GM18507 (cell line): ENCODE measurements around the gene ABCA3.
"Not testable (repeated sequence)": the region's sequence is repeated elsewhere in the genome, so short reads cannot be mapped to it uniquely, and the experiment has no call there.

ENCODE experiments used
- DNase-seq: peaks from one replicate; pipeline ENCODE4 v3.0.0; 2011; ENCODE audit warnings: low read depth; ENCODE audit not compliant: insufficient read length; ENCODE audit errors: extremely low spot score
- FAIRE-seq: peaks from 2 replicates; lab custom pipeline; 2011; peaks lifted over from hg19 to GRCh38; lab: Jason Lieb, UNC

The ABCA3 gene

DNA sequence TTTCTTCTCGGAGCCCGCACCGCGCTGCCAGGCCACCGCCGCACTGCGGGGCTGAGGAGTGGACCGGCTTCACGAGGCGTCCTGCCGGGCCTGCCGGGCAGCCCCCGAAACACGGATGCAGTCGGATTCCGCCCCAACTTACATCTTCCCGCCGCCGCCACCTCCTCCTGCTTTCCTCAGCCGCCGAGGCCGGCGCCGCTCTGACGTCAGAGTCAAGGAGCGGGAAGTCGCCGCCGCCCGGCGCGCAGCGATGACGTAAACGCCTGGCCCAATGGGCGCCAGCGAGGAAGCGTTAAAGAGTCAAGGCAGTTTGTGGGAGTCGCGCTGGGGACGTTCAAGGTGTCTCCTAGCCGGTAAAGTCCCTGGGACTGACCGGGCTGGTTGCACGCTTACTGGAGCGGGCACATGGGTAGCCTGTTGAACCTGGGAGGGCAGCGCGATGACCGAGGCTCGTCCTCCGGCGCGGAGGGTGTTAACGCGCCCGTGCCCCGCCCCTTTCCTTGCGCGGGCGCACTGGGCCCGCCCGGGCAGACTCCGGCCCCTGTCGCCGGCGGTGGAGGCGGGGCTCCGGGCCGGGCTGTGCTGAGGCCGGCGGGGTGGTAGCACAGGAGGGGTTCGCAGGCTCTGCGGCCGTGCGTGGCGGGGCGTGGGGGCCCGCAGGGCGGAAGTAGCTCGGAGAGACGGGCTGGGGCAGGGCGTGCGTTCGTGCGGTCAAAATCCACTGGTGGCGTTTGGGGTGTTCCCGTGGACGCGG lies 72.4 kb downstream of the ABCA3 start, which contains the start of gene RNPS1:
Gene RNPS1, minus strand, starts transcription at position 214 of the 754 bp plus-strand sequence. CDS start 3,483 bp downstream, outside the sequence.
- peak; percentile 97 for DNase-seq
- FAIRE-seq, result peak; percentile 83

DNA sequence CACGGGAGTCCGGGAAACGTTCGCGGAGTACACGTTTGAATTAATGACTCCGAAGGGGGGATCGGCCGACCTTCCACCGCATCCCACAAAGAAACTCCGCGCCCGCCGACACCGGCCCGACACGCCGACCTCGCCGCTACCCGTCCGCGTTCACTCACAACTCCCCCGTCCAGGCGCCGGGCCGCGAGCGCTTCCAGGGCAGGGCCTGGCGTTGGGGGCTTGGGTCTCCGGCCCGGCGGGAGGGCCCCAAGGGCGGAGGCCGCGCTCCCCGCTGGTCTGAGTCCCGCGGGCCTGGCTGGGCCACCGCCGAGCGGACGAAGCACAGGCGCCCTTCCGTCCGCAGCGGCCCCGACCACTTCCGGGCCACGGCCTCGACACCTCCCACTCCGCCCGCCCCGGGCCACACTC lies 73.0 kb downstream of the ABCA3 start:
- not testable (repeated sequence) for FAIRE-seq
- DNase-seq, result peak; percentile 38

DNA sequence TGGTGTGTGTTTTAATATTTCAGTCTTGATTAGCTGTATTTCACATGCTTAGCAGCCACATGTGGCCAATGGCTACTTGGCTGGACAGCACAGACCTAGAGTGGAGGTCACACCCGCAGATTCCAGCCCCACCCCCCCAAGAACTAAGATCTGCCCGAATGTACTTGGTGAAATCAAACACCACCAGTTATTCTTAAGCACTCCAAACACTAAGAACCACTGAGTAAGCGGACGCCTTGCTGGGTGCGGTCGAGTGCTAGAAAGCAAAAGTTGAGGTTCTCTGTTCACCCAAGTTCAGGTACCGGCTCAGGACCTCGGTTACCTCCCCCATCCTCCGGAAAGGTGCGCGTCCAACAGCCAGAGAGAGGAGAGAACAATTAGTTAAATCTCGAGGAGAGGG lies 73.6 kb downstream of the ABCA3 start:
- DNase-seq, result not testable (repeated sequence)
- FAIRE-seq, result peak; percentile 12

DNA sequence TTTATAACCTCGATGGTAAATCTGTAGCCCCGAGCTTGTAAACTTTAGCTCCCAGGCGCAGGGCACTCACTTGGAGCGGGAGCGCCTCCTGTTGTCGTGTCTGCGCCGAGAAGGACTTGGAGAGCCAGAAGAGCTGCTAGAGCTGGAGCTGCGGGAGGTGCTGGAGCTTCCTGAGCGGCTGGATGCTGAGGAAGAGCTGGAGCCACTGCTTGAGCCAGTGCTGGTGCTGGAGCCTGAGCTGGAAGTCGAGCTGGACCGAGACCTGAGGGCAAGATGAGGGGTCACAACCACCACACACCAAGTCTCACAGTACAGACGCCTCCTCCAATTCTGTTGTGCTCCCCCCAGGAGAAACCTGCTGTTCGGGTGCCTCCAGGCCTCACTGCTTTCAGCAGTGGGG lies 77.5 kb downstream of the ABCA3 start:
- FAIRE-seq, DNase-seq: not testable (repeated sequence)

DNA sequence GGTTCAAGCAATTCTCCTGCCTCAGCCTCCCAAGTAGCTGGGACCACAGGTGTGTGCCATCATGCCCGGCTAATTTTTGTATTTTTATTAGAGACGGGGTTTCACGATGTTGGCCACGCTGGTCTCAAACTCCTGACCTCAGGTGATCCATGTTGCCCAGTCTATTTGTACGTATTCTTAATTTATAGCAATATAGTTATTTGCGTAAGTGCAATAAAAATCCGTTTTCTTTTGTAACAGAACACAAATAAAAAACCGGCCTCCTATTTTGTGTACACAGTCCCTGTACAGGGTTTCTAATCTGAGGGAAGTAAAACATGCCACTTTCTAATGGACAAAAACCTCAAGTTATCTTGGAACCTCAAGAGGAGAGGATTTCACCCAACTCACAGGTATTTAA lies 80.3 kb downstream of the ABCA3 start:
- DNase-seq (no peak), FAIRE-seq (no peak)

DNA sequence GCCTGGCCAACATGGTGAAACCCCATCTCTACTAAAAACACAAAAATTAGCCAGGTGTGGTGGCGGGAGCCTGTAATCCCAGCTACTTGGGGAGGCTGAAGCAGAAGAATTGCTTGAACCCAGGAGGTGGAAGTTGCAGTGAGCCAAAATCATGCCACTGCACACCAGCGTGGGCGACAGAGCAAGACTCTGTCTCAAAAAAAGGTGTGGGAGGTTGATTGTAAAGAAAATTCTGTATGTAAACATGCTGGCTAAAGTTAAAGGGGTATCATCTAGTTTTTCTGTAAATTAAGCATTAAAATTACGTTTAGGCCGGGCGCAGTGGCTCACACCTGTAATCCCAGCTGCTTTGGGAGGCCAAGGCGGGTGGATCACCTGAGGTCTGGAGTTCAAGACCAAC lies 82.0 kb downstream of the ABCA3 start:
- FAIRE-seq, result not testable (repeated sequence)

DNA sequence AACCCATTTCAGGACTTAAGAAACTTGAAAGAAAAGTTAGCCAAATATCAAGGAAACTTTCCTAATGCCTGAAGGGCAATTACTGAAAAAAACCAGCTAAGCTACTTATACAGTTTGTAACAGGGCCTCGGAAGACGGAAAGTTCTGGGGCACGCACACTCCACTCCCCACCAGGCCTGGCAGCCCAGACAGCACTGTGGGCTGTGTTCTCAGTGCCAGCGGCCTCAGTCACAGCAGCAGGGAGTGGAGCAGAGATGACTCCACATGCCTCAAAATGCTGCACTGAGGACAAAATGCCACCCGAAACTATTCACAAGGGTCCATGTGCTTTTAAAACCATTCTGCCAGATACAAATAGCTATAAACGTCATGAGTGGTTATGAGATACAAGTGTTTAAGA lies 82.8 kb downstream of the ABCA3 start:
- DNase-seq (no peak), FAIRE-seq (no peak)

More for the DNA sequence above, 82.0 kb downstream of the ABCA3 start:
- DNase-seq, result not testable (repeated sequence)

DNA sequence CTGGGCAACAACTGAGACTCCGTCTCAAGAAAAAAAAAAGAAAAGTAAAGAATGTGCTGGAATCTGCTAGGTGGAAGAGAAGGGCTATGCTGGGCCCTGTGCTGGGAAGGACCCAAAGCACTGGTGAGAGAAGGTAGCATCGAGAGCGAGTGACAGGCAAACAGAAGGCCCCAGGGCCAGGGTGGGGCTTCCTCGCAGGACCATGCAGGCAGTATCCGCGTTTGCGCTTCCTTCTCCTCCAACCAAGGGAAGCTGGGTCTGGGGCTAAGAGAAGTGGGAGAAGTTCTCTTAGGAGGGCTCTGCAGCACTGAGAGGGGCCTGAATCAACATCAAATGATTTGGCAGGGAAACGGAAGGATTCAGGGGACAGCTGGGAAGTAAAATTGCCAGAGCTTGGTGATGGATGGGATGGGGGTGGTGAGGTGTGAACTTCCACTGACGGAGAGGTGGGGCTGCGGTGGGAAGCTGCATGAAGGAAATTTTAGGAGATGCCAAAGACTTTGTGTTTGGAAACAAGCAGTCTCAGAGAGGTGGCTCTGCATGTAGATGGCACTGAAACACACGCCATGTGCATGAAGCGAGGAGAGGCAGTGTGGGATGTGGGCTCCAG lies 83.9 kb downstream of the ABCA3 start:
- DNase-seq (no peak), FAIRE-seq (no peak)

DNA sequence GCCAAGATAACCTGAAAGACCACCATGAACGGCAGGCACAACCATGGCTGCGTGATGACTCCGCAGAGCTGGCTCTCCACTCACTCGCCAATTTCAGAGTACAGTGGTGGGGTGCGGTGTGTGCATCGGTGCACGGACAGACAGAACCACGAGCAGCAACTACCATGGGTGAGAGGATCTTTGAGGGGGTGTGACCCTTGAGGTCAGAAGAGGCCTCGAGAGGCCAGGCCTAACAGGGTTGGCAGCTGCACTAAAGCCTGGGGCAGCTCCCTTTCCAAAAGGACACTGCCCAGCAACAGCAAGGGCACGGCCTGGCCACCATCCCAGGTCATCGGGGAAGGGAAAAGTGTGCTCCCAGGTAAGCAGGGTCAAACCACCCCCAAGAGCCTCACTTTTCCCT lies 87.2 kb downstream of the ABCA3 start:
- DNase-seq, result no peak
- no peak for FAIRE-seq

DNA sequence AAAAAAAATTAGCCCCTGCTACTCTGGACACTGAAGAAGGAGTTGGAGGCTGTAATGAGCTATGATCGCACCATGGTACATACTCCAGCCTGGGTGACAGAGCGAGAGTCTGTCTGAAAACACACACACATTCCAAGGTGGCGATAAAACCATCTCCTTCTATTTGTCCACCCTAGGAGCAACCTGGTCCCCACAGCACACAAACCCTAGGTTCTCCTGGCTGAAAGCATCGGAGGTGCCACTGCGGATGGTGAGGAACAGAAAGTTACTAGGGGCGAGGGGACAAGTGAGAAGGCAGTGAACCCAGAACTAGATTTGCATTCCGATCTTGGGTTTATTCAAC lies 87.8 kb downstream of the ABCA3 start:
- peak; percentile 9 for FAIRE-seq
- DNase-seq, result no peak

DNA sequence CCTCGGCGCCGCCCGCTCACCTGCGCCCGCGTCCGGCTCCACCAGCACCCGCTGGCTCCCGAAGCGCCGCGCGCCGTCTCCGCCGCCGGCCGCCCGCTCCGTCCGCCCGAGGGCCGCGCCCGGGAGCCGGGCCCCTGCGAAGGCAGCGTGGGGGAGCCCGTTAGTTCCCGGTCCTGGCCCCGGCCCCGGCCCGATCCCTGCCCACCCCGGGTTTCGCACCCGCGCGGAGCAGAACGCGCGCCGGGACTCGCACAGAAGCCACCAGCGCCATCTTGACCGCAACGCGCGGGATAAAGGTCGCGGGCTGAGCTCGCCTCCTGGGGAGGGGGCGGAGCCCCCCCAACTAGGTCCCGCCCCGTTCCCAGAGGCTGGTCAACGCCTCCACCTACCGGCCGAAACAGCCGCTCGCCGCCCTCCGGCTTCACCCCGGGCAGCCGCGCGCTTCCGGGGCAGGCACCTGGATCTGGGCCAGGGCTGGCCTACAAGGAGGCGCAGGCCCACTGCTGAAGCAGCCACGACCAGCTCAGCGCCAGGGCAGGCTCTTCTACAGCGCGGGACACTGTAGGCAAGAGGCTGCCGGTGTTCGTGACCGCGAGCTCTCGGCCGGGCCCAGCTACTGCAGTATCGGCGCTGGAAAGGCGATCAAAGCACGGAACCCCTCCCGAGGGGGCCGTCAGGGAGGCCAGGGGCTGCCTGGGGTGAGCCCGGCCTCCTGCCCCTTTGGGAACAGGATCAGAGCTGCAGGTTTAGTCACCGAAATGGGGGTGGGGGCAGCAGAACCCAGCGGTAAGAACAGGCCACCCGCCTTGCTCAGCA lies 89.0 kb downstream of the ABCA3 start, which contains the start of gene ECI1:
Gene ECI1, minus strand, starts transcription at position 292 of the 816 bp plus-strand sequence. Its CDS starts 21 bp downstream, at position 271.
- DNase-seq, result peak; percentile 100
- FAIRE-seq, result peak; percentile 91

DNA sequence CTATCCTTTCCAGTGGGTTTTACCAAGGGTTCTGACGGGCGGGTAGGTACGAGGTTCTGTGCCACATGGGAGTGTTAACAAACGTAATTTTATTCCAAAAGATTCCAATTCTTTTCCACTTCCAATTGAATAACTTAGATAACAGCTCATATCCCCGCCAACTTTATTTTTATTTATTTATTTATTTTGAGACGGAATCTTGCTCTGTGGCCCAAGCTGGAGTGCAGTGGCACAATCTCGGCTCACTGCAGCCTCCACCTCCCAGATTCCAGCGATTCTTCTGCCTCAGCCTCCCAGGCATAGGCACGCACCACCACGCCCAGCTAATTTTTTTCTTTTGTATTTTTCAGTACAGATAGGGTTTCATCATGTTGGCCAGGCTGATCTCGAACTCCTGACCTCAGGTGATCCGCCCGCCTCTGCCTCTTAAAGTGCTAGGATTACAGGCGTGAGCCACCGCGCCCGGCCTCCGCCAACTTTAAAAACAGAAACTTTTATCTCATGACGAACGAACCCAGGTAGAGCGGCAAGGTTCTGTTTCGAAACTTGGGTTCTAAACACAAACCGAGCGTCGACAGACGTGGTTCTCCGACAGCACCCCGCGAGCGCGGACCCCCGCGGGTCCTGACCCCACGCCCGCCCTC lies 89.8 kb downstream of the ABCA3 start:
- FAIRE-seq (peak; percentile 66), DNase-seq (no peak)

DNA sequence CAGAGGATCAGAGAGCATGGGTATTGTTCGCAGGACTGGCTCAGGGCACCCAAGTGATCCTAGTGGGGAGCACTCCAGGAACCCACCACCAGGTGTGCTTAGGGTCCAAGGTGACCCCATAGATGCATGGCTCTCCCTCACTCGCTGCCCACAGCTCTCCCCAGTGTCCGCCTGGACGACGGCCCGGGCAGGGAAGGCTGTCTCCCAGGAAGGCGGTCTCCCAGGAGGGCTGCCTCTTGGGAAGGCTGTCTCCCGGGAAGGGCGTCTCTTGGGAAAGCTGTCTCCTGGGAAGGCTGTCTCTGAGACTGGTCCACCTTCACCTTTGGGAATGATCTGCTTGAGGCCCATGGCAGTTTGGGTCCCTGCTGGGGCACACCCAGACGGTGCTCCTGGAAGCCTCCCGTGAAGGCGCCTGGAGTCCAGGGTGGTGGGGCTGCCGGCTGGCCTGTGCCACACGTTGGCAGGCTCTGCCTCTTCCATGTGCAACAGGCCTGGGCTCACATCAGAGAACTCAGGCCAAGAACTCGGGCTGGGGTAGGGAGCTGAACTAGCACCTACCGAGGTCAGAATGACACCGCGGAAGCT lies 94.1 kb downstream of the ABCA3 start:
- FAIRE-seq (no peak), DNase-seq (no peak)

DNA sequence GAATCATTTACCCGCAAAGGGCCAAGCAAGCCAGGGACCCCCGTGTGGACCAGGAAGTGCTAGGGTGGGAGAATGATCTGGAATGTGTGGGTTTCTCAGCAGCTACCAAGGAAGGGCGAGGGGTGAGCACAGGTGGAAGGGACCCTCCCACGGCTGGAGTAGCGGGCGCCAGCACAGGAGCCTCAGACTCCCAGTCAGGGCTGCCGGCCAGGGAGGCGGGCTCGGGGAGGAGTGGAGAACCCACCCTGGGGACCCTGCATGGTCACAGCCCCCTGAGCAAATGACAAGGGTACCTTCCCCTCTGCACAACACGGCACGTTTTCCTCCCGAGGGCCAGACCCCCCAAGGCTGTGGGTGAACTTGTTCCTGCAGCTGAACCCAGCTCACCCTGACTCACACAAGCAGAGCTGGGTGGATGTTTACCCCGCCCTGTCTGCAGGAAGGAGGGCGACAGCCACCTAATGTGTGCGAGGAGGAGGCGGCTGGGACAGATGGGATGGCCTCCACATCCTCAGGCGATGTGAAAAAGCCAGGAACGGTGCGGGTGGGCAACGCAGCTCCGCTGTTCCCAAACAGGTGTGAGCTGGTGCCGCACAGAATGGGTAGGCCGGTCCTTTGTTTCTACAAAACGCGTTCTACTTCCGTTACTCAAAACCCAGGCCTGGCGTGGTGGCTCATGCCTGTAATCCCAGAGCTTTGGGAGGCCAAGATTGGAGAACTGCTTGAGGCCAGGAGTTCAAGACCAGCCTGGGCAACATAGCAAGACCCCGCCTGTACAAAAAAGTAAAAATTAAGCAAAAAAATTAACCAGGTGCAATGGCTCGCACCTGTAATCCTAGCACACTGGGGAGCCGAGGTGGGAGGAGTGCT lies 95.4 kb downstream of the ABCA3 start:
- FAIRE-seq (no peak), DNase-seq (no peak)

DNA sequence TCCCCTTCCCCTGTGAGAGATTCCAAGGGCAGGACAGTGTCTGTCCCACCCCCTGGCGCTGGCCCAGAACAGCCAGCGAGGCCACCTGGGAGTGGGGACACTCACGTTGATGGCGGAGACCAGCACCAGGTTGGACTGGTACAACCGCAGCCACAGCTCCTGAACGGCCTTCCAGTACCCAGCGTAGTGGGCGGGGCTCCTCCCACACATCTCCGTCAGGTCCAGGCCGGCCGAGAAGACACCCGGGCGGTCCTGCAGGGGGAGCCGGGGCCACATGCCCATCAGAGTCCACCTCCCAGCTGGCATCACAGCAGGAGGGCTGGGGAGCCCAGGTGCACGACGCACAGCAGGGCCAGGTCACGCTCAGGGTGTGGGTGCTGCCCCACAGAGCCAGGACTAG lies 96.2 kb downstream of the ABCA3 start:
- FAIRE-seq, result no peak
- DNase-seq, result no peak

DNA sequence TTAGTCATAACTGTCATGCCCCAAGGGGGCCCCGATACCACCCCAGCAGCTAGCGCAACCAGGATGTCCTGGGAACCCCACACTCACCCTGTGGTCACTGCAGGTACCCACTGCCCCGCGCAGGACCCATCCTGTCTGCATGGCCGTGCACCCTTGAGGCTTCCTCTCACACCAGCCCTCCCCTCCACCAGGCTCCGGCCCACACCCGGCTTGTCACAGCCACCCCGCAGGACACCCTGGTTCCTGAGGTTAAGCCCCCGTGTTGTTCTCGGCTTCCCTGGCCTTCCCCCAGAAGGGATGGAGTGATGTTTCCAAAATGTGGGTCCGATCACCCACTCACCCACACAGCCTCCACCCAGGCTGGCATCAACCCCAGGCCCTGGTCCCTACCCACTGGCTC lies 96.7 kb downstream of the ABCA3 start:
- FAIRE-seq (no peak), DNase-seq (no peak)

DNA sequence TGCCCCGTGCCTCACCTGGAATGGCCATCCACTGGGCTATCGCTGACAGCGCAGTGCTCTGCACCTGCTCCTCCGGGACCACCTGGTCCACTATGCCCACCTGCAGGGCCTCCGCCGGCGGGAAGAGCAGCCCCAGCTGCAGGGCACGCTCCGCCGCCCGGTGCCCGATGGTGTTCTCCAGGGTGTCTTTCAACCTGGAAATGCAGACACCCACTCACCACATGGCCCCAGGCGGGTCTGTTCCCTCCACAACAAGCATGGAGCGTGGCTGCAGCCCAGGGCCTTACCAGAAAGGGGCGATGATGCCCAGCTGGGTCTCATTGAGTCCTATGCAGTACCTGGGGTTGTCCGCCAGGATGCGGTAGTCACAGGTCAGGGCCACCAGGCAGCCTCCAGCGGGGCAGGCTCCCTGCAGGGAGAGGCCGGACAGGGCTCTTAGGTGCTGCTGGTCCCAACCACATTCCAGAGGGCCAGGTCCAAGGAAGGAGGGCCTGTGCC lies 97.4 kb downstream of the ABCA3 start:
- no peak for DNase-seq
- FAIRE-seq, result no peak

DNA sequence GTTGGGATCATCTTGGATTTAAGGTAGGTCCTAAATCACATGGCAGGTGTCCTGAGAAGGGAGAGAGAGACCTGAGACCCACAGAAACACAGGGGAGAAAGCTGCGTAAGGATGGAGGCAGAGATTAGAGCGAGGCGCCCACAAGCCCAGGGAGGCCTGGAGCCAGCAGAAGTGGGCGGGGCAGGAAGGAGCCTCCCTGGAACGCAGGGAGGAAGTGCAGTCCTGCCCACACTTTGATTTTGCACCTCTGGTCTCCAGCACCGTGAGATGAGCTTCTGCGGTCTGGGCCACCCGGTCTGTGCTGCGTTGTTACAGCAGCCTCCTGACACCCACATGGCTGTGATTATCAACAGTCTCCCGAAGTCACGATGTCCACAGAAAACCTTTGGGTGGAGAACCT lies 97.9 kb downstream of the ABCA3 start:
- DNase-seq, result no peak
- no peak for FAIRE-seq
